Measurements from ENCODE around the gene CILP2.

Gene CILP2

GRCh38 chr19:19492026-19492610 lies 45.9 kb upstream of the CILP2 start:
- Histone ChIP-seq H3K4me3 (ENCODE audit: low read length, poor library complexity, severe bottlenecking) (no peak overlapping the region), H4K20me1 (ENCODE audit: insufficient read depth, low read length, poor library complexity, severe bottlenecking) (peaks cover 20% of the 10 kb centered on the region), H3F3A (ENCODE audit: low read depth) (peaks cover 8% of the 10 kb centered on the region; the same call in 1 of the 2 replicates), H3K9me2 (replicated peaks; ENCODE audit: low read depth, low read length) (no peaks in the 10 kb centered on the region), H3K27me3 (ENCODE audit: insufficient read depth, low read length, poor library complexity, severe bottlenecking) (no peaks in the 10 kb centered on the region), H3K36me3 (ENCODE audit: insufficient read depth, low read length) (peaks cover 56% of the 10 kb centered on the region; the same call in 1 of the 2 replicates), H3K79me2 (ENCODE audit: insufficient read depth, low read length) (peaks cover 50% of the 10 kb centered on the region), H2AFZ (ENCODE audit: low read length) (no peak overlapping the region), H3K9me3 (ENCODE audit: insufficient read depth, low read depth, low read length) (no peaks in the 10 kb centered on the region), H3K4me1 (ENCODE audit: insufficient read depth, low read length, poor library complexity, severe bottlenecking) (peaks cover 26% of the 10 kb centered on the region), H3K9ac (ENCODE audit: low read depth, low read length, poor library complexity, severe bottlenecking) (no peak overlapping the region), H3K4me2 (ENCODE audit: low read depth, low read length, poor library complexity, severe bottlenecking) (no peak overlapping the region)
- no peak for TF ChIP-seq EZH2phosphoT487 (IDR thresholded peaks at IDR 0.05; ENCODE audit: borderline replicate concordance)
- TF ChIP-seq, protein P1, sequence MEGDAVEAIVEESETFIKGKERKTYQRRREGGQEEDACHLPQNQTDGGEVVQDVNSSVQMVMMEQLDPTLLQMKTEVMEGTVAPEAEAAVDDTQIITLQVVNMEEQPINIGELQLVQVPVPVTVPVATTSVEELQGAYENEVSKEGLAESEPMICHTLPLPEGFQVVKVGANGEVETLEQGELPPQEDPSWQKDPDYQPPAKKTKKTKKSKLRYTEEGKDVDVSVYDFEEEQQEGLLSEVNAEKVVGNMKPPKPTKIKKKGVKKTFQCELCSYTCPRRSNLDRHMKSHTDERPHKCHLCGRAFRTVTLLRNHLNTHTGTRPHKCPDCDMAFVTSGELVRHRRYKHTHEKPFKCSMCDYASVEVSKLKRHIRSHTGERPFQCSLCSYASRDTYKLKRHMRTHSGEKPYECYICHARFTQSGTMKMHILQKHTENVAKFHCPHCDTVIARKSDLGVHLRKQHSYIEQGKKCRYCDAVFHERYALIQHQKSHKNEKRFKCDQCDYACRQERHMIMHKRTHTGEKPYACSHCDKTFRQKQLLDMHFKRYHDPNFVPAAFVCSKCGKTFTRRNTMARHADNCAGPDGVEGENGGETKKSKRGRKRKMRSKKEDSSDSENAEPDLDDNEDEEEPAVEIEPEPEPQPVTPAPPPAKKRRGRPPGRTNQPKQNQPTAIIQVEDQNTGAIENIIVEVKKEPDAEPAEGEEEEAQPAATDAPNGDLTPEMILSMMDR (conservative IDR thresholded peaks at IDR 0.05; ENCODE audit: low read length), result no peak

GRCh38 chr19:19493841-19494546 lies 44.1 kb upstream of the CILP2 start:
- Histone ChIP-seq H3K9ac (ENCODE audit: low read depth, low read length, poor library complexity, severe bottlenecking) (no peak overlapping the region), H4K20me1 (ENCODE audit: insufficient read depth, low read length, poor library complexity, severe bottlenecking) (peaks cover 18% of the 10 kb centered on the region), H3K9me3 (ENCODE audit: insufficient read depth, low read depth, low read length) (no peaks in the 10 kb centered on the region), H3K79me2 (ENCODE audit: insufficient read depth, low read length) (peaks cover 35% of the 10 kb centered on the region), H3K4me3 (ENCODE audit: low read length, poor library complexity, severe bottlenecking) (no peak overlapping the region), H3K27me3 (ENCODE audit: insufficient read depth, low read length, poor library complexity, severe bottlenecking) (no peaks in the 10 kb centered on the region), H3K9me2 (replicated peaks; ENCODE audit: low read depth, low read length) (no peaks in the 10 kb centered on the region), H3K4me2 (ENCODE audit: low read depth, low read length, poor library complexity, severe bottlenecking) (no peak overlapping the region), H3F3A (ENCODE audit: low read depth) (peaks cover 4% of the 10 kb centered on the region; the same call in 1 of the 2 replicates), H3K4me1 (ENCODE audit: insufficient read depth, low read length, poor library complexity, severe bottlenecking) (peaks cover 13% of the 10 kb centered on the region), H2AFZ (ENCODE audit: low read length) (no peak overlapping the region), H3K36me3 (ENCODE audit: insufficient read depth, low read length) (peaks cover 75% of the 10 kb centered on the region; the same call in 1 of the 2 replicates)
- no peak for TF ChIP-seq EZH2phosphoT487 (IDR thresholded peaks at IDR 0.05; ENCODE audit: borderline replicate concordance)
- TF ChIP-seq, protein P1 (conservative IDR thresholded peaks at IDR 0.05; ENCODE audit: low read length), result no peak

DNA sequence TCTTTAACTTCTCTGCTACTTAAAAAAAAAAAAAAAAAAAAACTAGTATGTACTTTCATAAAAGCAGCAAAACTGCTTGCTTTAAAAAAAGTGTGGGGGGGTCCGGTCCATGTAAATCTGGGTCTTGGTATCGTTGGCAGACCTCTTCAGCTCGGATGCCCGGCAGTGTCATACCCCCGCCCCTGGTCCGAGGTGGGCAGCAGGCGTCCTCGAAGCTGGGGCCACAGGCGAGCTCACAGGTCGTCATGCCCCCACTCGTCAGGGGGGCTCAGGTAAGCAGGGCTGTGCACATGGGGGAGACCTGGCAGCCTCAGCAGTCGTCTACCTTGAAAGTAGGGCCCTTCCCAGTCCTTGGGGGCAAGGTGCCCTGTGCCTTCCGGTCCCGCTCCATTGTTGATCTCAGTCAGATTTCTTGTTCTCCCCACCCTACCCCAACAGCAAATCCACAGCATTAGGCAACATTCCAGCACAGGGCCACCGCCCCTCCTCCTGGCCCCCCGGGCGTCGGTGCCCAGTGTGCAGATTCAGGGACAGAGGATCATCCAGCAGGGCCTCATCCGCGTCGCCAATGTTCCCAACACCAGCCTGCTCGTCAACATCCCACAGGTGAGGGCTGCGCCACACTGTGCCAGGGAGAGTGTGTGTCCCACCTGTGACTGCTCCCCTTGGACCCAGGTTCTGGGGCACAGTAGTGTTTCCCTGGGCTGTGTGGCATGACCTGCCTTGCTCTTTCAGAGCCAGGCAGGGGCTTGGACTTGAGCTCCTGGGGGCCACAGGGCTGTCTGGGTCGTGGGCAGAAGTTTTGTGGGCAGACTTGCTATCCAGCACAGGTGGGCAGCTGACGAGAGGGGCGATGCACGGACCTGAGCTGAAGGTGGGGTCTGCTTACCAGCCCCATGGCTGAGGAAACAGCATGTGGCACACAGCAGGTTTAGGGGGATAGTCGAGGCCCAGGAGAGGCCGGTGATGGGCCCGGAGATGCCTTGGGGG lies 42.2 kb upstream of the CILP2 start:
- no peaks in the 10 kb centered on the region for H3F3A ChIP-seq (ENCODE audit: low read depth)
- no peak overlapping the region for H3K9ac ChIP-seq (ENCODE audit: low read depth, low read length, poor library complexity, severe bottlenecking)
- no peaks in the 10 kb centered on the region for H3K27me3 ChIP-seq (ENCODE audit: insufficient read depth, low read length, poor library complexity, severe bottlenecking)
- no peak overlapping the region for H3K4me3 ChIP-seq (ENCODE audit: low read length, poor library complexity, severe bottlenecking)
- H3K9me3 ChIP-seq (ENCODE audit: insufficient read depth, low read depth, low read length), result no peaks in the 10 kb centered on the region
- H3K4me2 ChIP-seq (ENCODE audit: low read depth, low read length, poor library complexity, severe bottlenecking), result no peak overlapping the region
- no peaks in the 10 kb centered on the region for H3K9me2 ChIP-seq (replicated peaks; ENCODE audit: low read depth, low read length)
- peaks cover 21% of the 10 kb centered on the region for H3K79me2 ChIP-seq (ENCODE audit: insufficient read depth, low read length)
- H3K36me3 ChIP-seq (ENCODE audit: insufficient read depth, low read length), result peaks cover 91% of the 10 kb centered on the region; the same call in 1 of the 2 replicates
- H4K20me1 ChIP-seq (ENCODE audit: insufficient read depth, low read length, poor library complexity, severe bottlenecking), result peaks cover 9% of the 10 kb centered on the region
- TF ChIP-seq EZH2phosphoT487 (IDR thresholded peaks at IDR 0.05; ENCODE audit: borderline replicate concordance), result no peak
- TF ChIP-seq, protein P1 (conservative IDR thresholded peaks at IDR 0.05; ENCODE audit: low read length), result no peak
- H2AFZ ChIP-seq (ENCODE audit: low read length), result no peak overlapping the region
- no peaks in the 10 kb centered on the region for H3K4me1 ChIP-seq (ENCODE audit: insufficient read depth, low read length, poor library complexity, severe bottlenecking)
